H1 (cell line): ENCODE data around the gene FIP1L1. TPM values are rescaled to one million over a fixed set of nuclear protein-coding genes. Genes with fewer than 3 reads are reported as not detected.

Source experiments
- CTCF ChIA-PET: fragments of 300-600 bp; sonication (Branson Sonifier 250); formaldehyde crosslinking; loops from one replicate; lab custom pipeline; 2021; ENCODE audit not compliant: partially characterized antibody; lab: Charles Lee
- POLR2A ChIA-PET: fragments of 300-600 bp; sonication (Branson Sonifier 250); formaldehyde crosslinking; loops from one replicate; lab custom pipeline; 2021; ENCODE audit warnings: inconsistent platforms; ENCODE audit not compliant: partially characterized antibody; lab: Charles Lee
- DNase-seq, 2 experiments: peaks; one replicate each; pipeline versions ENCODE4 v3.0.0 to v3.0.0-alpha.2; 2010 to 2022; ENCODE audit warnings: low spot score in 2 of 2, low read depth in 1 of 2, mixed read lengths in 1 of 2
- FAIRE-seq: peaks from 2 replicates; lab custom pipeline; 2011; peaks lifted over from hg19 to GRCh38; lab: Jason Lieb, UNC
- H2AFZ ChIP-seq: 2 replicates; pipeline ENCODE4 v1.8.1; 2012; ENCODE audit warnings: low read length, inconsistent platforms
- H2AK5ac ChIP-seq: 2 replicates; pipeline ENCODE4 v1.6.1; 2013; ENCODE audit warnings: low read depth, low read length
- H2BK120ac ChIP-seq: replicated peaks from 2 replicates; pipeline ENCODE3; 2013; ENCODE audit warnings: low read depth, low read length, inconsistent platforms
- H2BK12ac ChIP-seq: 2 replicates; pipeline ENCODE4 v1.6.1; 2013; ENCODE audit warnings: low read depth, low read length
- H2BK15ac ChIP-seq: 2 replicates; pipeline ENCODE4 v1.6.1; 2013; ENCODE audit warnings: low read length
- H2BK20ac ChIP-seq: 2 replicates; pipeline ENCODE4 v1.6.1; 2013; ENCODE audit warnings: low read length
- H2BK5ac ChIP-seq: 2 replicates; pipeline ENCODE4 v1.6.1; 2013; ENCODE audit warnings: low read depth, low read length
- H3K14ac ChIP-seq: 2 replicates; pipeline ENCODE4 v1.6.1; 2013; ENCODE audit warnings: inconsistent platforms; ENCODE audit not compliant: insufficient read length
- H3K18ac ChIP-seq: 2 replicates; pipeline ENCODE4 v1.6.1; 2013; ENCODE audit warnings: low read length; ENCODE audit errors: extremely low read depth
- H3K23ac ChIP-seq: 2 replicates; pipeline ENCODE4 v1.6.1; 2013; ENCODE audit warnings: inconsistent platforms; ENCODE audit not compliant: insufficient read length
- H3K23me2 ChIP-seq: 2 replicates; pipeline ENCODE4 v1.6.1; 2013; ENCODE audit warnings: low read depth, low read length
- H3K27ac ChIP-seq: 2 replicates; pipeline ENCODE4 v1.6.1; 2011; ENCODE audit warnings: low read depth, low read length, inconsistent platforms
- H3K27me3 ChIP-seq, 4 experiments: replicated peaks in 1 of 4; 1 replicate in 1 of 4; 2 replicates in 3 of 4; pipeline versions ENCODE4 v1.6.1 to v1.8.1; 2011 to 2013; ENCODE audit warnings: low read length in 3 of 4, mild to moderate bottlenecking in 3 of 4, inconsistent platforms in 2 of 4, mixed read lengths in 2 of 4, moderate library complexity in 1 of 4; ENCODE audit not compliant: control insufficient read depth in 3 of 4, insufficient read depth in 3 of 4; ENCODE audit errors: extremely low read depth in 1 of 4
- H3K36me3 ChIP-seq, 4 experiments: 2 replicates each; pipeline versions ENCODE4 v1.6.1 to v1.8.1; 2011 to 2013; ENCODE audit warnings: mild to moderate bottlenecking in 4 of 4, low read length in 3 of 4, moderate library complexity in 2 of 4, control low read depth in 1 of 4, inconsistent platforms in 1 of 4; ENCODE audit not compliant: insufficient read depth in 4 of 4, control insufficient read depth in 2 of 4
- H3K4ac ChIP-seq: replicated peaks from 2 replicates; pipeline ENCODE3; 2013; ENCODE audit warnings: low read length, low read depth, mixed read lengths, inconsistent platforms; ENCODE audit not compliant: insufficient read length
- H3K4me1 ChIP-seq, 4 experiments: replicated peaks in 1 of 4; 1 replicate in 1 of 4; 2 replicates in 3 of 4; pipeline versions ENCODE4 v1.6.1 to v1.8.1; 2011 to 2013; ENCODE audit warnings: low read length in 3 of 4, inconsistent platforms in 2 of 4, mixed read lengths in 1 of 4; ENCODE audit not compliant: insufficient read depth in 4 of 4, control insufficient read depth in 3 of 4
- H3K4me2 ChIP-seq, 2 experiments: 2 replicates each; pipeline versions ENCODE4 v1.6.1 to v1.8.1; 2011 to 2013; ENCODE audit warnings: low read depth in 2 of 2, low read length in 2 of 2, control low read depth in 1 of 2, inconsistent platforms in 1 of 2, mild to moderate bottlenecking in 1 of 2; ENCODE audit not compliant: insufficient read depth in 1 of 2
- H3K4me3 ChIP-seq, 4 experiments: fragments of 200-600, 300-600 bp in 1 of 4; sonication (generic), shearing (Covaris generic), sonication (Bioruptor Twin) in 1 of 4; 2 replicates each; pipeline versions ENCODE4 v1.5.1 to v1.8.1; 2011 to 2016; ENCODE audit warnings: low read length in 4 of 4, low read depth in 3 of 4, control low read depth in 2 of 4, inconsistent platforms in 2 of 4, mild to moderate bottlenecking in 2 of 4, mixed read lengths in 1 of 4, moderate library complexity in 1 of 4; ENCODE audit not compliant: insufficient read depth in 2 of 4; ENCODE audit errors: extremely low read depth in 1 of 4
- H3K56ac ChIP-seq: replicated peaks from 2 replicates; pipeline ENCODE3; 2013; ENCODE audit warnings: low read depth, mild to moderate bottlenecking, mixed read lengths, low read length, inconsistent platforms; ENCODE audit not compliant: insufficient read length
- H3K79me1 ChIP-seq: 2 replicates; pipeline ENCODE4 v1.6.1; 2013; ENCODE audit warnings: low read depth, low read length, control low read depth
- H3K79me2 ChIP-seq, 2 experiments: 2 replicates each; pipeline versions ENCODE4 v1.6.1 to v1.8.1; 2012 to 2013; ENCODE audit warnings: low read length in 2 of 2, mild to moderate bottlenecking in 2 of 2, inconsistent platforms in 1 of 2; ENCODE audit not compliant: insufficient read depth in 2 of 2, control insufficient read depth in 1 of 2
- H3K9ac ChIP-seq, 4 experiments: replicated peaks in 1 of 4; 1 replicate in 1 of 4; 2 replicates in 3 of 4; pipeline versions ENCODE4 v1.6.1 to v1.8.1; 2011 to 2013; ENCODE audit warnings: low read depth in 3 of 4, low read length in 3 of 4, control low read depth in 2 of 4, mild to moderate bottlenecking in 2 of 4, moderate library complexity in 2 of 4, inconsistent platforms in 1 of 4; ENCODE audit errors: extremely low read depth in 1 of 4
- H3K9me3 ChIP-seq, 2 experiments: 2 replicates each; pipeline versions ENCODE4 v1.6.1 to v1.8.1; 2012 to 2013; ENCODE audit warnings: mild to moderate bottlenecking in 2 of 2, moderate library complexity in 2 of 2, control low read depth in 1 of 2, inconsistent platforms in 1 of 2, low read depth in 1 of 2, low read length in 1 of 2, mixed read lengths in 1 of 2; ENCODE audit not compliant: insufficient read depth in 2 of 2
- H4K20me1 ChIP-seq, 2 experiments: replicated peaks in 1 of 2; 2 replicates each; pipeline versions ENCODE3 to v1.8.1; 2011 to 2013; ENCODE audit warnings: inconsistent platforms in 2 of 2, low read length in 2 of 2, mild to moderate bottlenecking in 1 of 2; ENCODE audit not compliant: insufficient read depth in 2 of 2, control insufficient read depth in 1 of 2
- H4K5ac ChIP-seq: 2 replicates; pipeline ENCODE4 v1.6.1; 2013; ENCODE audit warnings: low read length, low read depth, mixed read lengths, inconsistent platforms; ENCODE audit not compliant: insufficient read length
- H4K8ac ChIP-seq: 2 replicates; pipeline ENCODE4 v1.8.0; 2013; ENCODE audit warnings: mild to moderate bottlenecking, moderate library complexity, low read length, inconsistent platforms; ENCODE audit not compliant: insufficient read depth; ENCODE audit errors: extremely low read depth
- H4K91ac ChIP-seq: replicated peaks from 2 replicates; pipeline ENCODE3; 2013; ENCODE audit warnings: low read length, mixed read lengths, inconsistent platforms; ENCODE audit not compliant: insufficient read length
- ASH2L ChIP-seq: fragments of 200-600, 300-600 bp; sonication (generic); IDR thresholded peaks from one replicate; pipeline ENCODE4 v1.7.1; 2017; ENCODE audit warnings: low read length
- CBX8 ChIP-seq: fragments of 300-800, 300-1000 bp; sonication (generic); IDR thresholded peaks from 2 replicates; pipeline ENCODE4 v1.7.1; 2016; ENCODE audit warnings: low read depth, low read length, borderline replicate concordance
- GABPA ChIP-seq: IDR thresholded peaks from 2 replicates; pipeline ENCODE4 v1.6.1; 2011; ENCODE audit warnings: mild to moderate bottlenecking, low read length, moderate library complexity, borderline replicate concordance; ENCODE audit not compliant: insufficient read depth
- JUN ChIP-seq: IDR thresholded peaks from 2 replicates; pipeline ENCODE4 v1.6.1; 2011; ENCODE audit warnings: low read depth, mild to moderate bottlenecking, improper control_type of control experiment, low read length
- JUND ChIP-seq: IDR thresholded peaks from 2 replicates; pipeline ENCODE4 v1.6.1; 2011; ENCODE audit warnings: mild to moderate bottlenecking, improper control_type of control experiment, low read length
- KDM5A ChIP-seq: fragments of 200-600 bp; IDR thresholded peaks from 2 replicates; pipeline ENCODE4 v1.7.1; 2012; ENCODE audit warnings: mild to moderate bottlenecking, low read length, inconsistent platforms, mixed read lengths
- PHF8 ChIP-seq: fragments of 200-600 bp; sonication (generic); conservative IDR thresholded peaks from 2 replicates; pipeline ENCODE4 v1.7.1; 2012; ENCODE audit warnings: low read depth, mild to moderate bottlenecking, inconsistent platforms, low read length, moderate library complexity
- RFX5 ChIP-seq: IDR thresholded peaks from 2 replicates; pipeline ENCODE4 v1.6.1; 2011; ENCODE audit warnings: low read depth, low read length, improper control_type of control experiment, borderline replicate concordance
- SIN3A ChIP-seq, 2 experiments: IDR thresholded peaks in 1 of 2; conservative IDR thresholded peaks in 1 of 2; 2 replicates each; pipeline ENCODE4 v1.6.1; 2011 to 2012; ENCODE audit warnings: low read length in 2 of 2, improper control_type of control experiment in 1 of 2, low read depth in 1 of 2, mild to moderate bottlenecking in 1 of 2
- SIRT6 ChIP-seq: IDR thresholded peaks from one replicate; pipeline ENCODE4 v1.7.1; 2012; ENCODE audit warnings: low read length, inconsistent platforms
- TBP ChIP-seq: IDR thresholded peaks from 2 replicates; pipeline ENCODE4 v1.6.1; 2011; ENCODE audit warnings: low read depth, low read length, improper control_type of control experiment
- WGBS, 2 experiments: shearing (Covaris generic) in 1 of 2; methylation state at CpG; one replicate each; pipeline versions ENCODE4 v1.1.6 to v1.1.7; 2013 to 2015; ENCODE audit warnings: low lambda C conversion rate in 2 of 2, mixed read lengths in 2 of 2, inconsistent platforms in 1 of 2, low coverage in 1 of 2, missing lambda C conversion rate in 1 of 2; ENCODE audit not compliant: insufficient replicate concordance in 2 of 2, insufficient coverage in 1 of 2, insufficient read length in 1 of 2; ENCODE audit errors: extremely low coverage in 1 of 2, missing lambda C conversion rate in 1 of 2; 5-methylcytosine and 5-hydroxymethylcytosine counted together
- polyA plus RNA-seq, 7 experiments: library from polyadenylated mRNA; depleted of rRNA in 3 of 7; stranded (reverse) in 5 of 7; unstranded in 2 of 7; fragments of >200 nt in 5 of 7; fragments of 200-250 nt in 2 of 7; gene quantifications; 1 replicate in 5 of 7; 2 replicates in 1 of 7; 4 replicates in 1 of 7; pipeline versions ENCODE4 v1.2.1 to v1.2.3, GENCODE V29; 2011 to 2013; ENCODE audit warnings: missing spikeins in 2 of 7, mixed read lengths in 2 of 7
- total RNA-seq: library from RNA; stranded (reverse); fragmentation: NEBNext Ultra II Directional; extraction: Animal tissue kit (Norgen Biotek cat#: 25700); gene quantifications from 2 replicates; pipeline ENCODE4 v1.2.1, GENCODE V29; 2021
- TF ChIP-seq, protein P1 (sequence below): IDR thresholded peaks from 2 replicates; pipeline ENCODE4 v1.6.1; 2011; ENCODE audit warnings: low read depth, mild to moderate bottlenecking, low read length; ENCODE audit not compliant: insufficient read depth

FIP1L1 gene
- total and polyA plus RNA-seq, 2 of the 8 experiments (the other 6 are each of a cell fraction or from before 2014, with no cell fraction given), result 19.5 to 53.7 TPM

DNA sequence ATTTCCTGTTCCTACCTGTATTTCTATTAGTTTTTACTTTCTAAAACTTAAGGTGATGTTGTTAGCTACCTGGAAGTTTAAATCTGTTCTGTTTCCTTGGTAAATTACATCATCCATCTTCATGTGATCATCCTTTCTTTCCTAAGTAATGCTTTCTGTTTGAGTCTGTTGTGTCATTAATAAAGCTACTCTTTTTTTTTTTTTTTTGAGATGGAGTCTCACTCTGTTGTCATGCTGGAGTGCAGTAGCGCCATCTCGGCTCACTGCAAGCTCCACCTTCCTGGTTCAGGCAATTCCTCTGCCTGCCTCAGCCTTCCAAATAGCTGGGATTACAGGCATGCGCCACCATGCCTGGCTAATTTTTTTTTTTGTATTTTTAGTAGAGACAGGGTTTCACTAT is 73.3 kb downstream of the FIP1L1 start:
- H3K36me3 ChIP-seq, result peaks cover 0 to 30% (median 8%) of the 10 kb centered on the region in 4 experiments; a peak in 6 of 8 replicates
- no peak overlapping the region for H4K8ac ChIP-seq
- H3K79me1 ChIP-seq, result no peaks in the 10 kb centered on the region
- FAIRE-seq (no peak), DNase-seq (no peak)
- no peak overlapping the region for H3K14ac ChIP-seq
- H3K18ac ChIP-seq, result no peak overlapping the region
- no peaks in the 10 kb centered on the region for H3K27me3 ChIP-seq
- no peak overlapping the region for H3K27ac ChIP-seq
- no peak overlapping the region for H2BK12ac ChIP-seq
- no peak overlapping the region for H2BK20ac ChIP-seq
- H2AK5ac ChIP-seq, result no peak overlapping the region
- H2BK120ac ChIP-seq, result no peak overlapping the region
- no peak overlapping the region for H2BK5ac ChIP-seq
- no peaks in the 10 kb centered on the region for H3K9me3 ChIP-seq
- H3K4me2 ChIP-seq, result no peak overlapping the region
- H4K20me1 ChIP-seq, result peaks cover 0 to 1% of the 10 kb centered on the region in 2 experiments
- H3K79me2 ChIP-seq, result peaks cover 0 to 4% of the 10 kb centered on the region in 2 experiments; a peak in 2 of 4 replicates
- H3K56ac ChIP-seq, result no peak overlapping the region
- POLR2A ChIA-PET, result interaction anchor here (0.7 to 1.0 kb wide), 2 partner anchors 26 to 1206 kb away, joined by 4 read pairs; no protein-coding TSS in a partner anchor
- no peak overlapping the region for H2AFZ ChIP-seq
- no peak overlapping the region for H4K91ac ChIP-seq
- WGBS, 2 experiments, result 72% methylated on average over 3 of the region's 3 CpGs; no CpG with 5 or more reads in 1 of the 2 experiments
- no peak overlapping the region for H4K5ac ChIP-seq
- H3K4ac ChIP-seq, result no peak overlapping the region
- H2BK15ac ChIP-seq, result no peak overlapping the region
- H3K4me1 ChIP-seq, result no peaks in the 10 kb centered on the region
- no peak overlapping the region for H3K9ac ChIP-seq
- no peak overlapping the region for H3K4me3 ChIP-seq
- CTCF ChIA-PET, result interaction anchor here (0.6 to 1.5 kb wide), 8 partner anchors 20 to 780 kb away, joined by 3 to 6 read pairs (median 3); no protein-coding TSS in a partner anchor
- no peak overlapping the region for H3K23ac ChIP-seq
- H3K23me2 ChIP-seq, result no peaks in the 10 kb centered on the region
- TF ChIP-seq ASH2L (no peak), RFX5 (no peak), PHF8 (no peak), GABPA (no peak), SIN3A (conservative IDR thresholded peaks at IDR 0.05 in 1 of 2, IDR thresholded peaks at IDR 0.05 in 1 of 2; ENCODE audit: low read depth in 1 of 2, low read length in 2 of 2) (no peak), JUND (no peak), SIRT6 (no peak), CBX8 (no peak), TBP (no peak), JUN (no peak), KDM5A (no peak)
- TF ChIP-seq, protein P1, sequence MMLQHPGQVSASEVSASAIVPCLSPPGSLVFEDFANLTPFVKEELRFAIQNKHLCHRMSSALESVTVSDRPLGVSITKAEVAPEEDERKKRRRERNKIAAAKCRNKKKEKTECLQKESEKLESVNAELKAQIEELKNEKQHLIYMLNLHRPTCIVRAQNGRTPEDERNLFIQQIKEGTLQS, result no peak
